Heart left ventricle (tissue), 13 donors: ENCODE data around the gene SPPL2B.

ENCODE experiments used
- CTCF ChIP-seq, 12 donors: fragments of 200-600 bp; sonication (generic) in 4 of 12; IDR thresholded peaks; one replicate each; pipeline versions ENCODE4 v1.5.0 to v1.8.0; 2018 to 2022; ENCODE audit warnings: antibody characterized with exemption in 12 of 12, mild to moderate bottlenecking in 5 of 12
- POLR2A ChIP-seq, 2 donors: fragments of 450-650 bp; IDR thresholded peaks; one replicate each; pipeline ENCODE4 v1.6.1; 2017; ENCODE audit warnings: antibody characterized with exemption in 2 of 2, mild to moderate bottlenecking in 2 of 2, moderate library complexity in 2 of 2
- donor health status: ischemic (EF 13 %, LVEDD 7.1; RV severe dilation, severe dysfunction).
- donor health status: DM: no; HTN: yes; CAD: no.
- donor health status: DM: no; HTN: no; CAD: no.
- donor health status: ischemic (EF 25% LVEDD 6.9; RV normal size, moderate dysfunction).
- donor health status: ischemic (EF 25% LVEDD 5.7; RV mildly dilated, moderate dysfunction).
- donor health status: ischemic (EF 35%, LVEDD 5.7; RV mildly dilated, moderate dysfunction).
- donor health status: nonischemic (EF 11% LVEDD 7.7; RV severe dilation, severe dysfunction).
- donor health status: DM: yes; HTN: yes; CAD: no.
- donor health status: PGD.
- donor health status: ischemic (EF 29% LVEDD 5.4; RV normal size, mild dysfunction).
- donor health status: nonischemic (EF 23%, LVEDD 6.1; RV moderate dilation, normal function).

- no peak for TF ChIP-seq CTCF (IDR thresholded peaks at IDR 0.05)
- no peak for TF ChIP-seq POLR2A (IDR thresholded peaks at IDR 0.05)
These were observed 41.9 kb upstream of the SPPL2B start for GRCh38 chr19:2286402-2287140.
